Stimulated activated CD4-positive, alpha-beta T cell treated with anti-CD3 and anti-CD28 coated beads, Interleukin-4, amount 100 ng/mL, for 24 hours (primary cell): ENCODE data around the gene C11orf24.
A peak's percentile ranks its signal among the peaks of the same experiment; 100 is the strongest.
"Not testable (repeated sequence)": the region's sequence is repeated elsewhere in the genome, so short reads cannot be mapped to it uniquely, and the experiment has no call there.

ENCODE experiments used
- DNase-seq: peaks from one replicate; pipeline ENCODE4 v3.0.0-alpha.2; 2020

C11orf24 gene

DNA sequence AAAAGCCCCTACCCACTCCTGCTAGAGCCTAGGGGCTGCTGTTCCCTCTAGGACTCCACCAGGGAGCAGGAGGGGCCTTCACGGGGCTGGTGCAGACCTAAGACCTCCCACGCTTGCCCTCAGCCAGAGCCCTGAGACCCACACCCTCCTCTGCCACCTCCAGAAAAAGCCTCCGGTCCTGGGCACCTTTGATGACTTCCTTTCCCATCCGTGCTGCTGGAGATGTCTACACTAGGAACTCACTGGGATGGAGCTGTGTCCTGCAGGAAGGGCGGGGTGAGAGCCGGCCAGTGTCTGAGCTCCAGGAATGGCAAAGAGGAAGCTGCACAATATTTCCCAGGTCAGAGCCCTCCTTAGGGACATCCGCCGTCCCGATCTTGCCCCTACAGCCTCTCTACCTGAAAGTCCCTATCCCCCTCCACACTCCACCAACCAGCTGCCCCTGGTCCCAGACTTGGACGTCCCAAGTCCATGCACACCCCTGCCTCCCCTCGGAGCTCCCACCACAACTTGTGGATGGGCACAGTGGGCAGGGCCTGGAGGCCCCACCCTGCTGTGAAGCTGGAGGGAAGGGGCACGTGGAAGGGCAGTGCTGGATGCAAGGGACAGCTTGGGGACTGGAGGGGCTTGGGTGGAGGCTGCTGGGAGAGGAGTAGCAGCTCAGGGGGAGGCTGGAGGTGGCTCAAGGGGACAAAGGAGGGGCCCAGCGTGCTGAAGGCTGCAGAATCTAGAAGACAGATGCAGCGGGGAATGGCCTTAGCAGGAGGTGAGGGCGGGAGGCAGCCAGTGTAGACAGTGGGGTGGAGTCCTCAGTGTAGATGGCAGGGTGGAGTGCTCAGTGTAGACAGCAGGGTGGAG, 27.1 kb upstream of the C11orf24 start:
- DNase-seq, result no peak

DNA sequence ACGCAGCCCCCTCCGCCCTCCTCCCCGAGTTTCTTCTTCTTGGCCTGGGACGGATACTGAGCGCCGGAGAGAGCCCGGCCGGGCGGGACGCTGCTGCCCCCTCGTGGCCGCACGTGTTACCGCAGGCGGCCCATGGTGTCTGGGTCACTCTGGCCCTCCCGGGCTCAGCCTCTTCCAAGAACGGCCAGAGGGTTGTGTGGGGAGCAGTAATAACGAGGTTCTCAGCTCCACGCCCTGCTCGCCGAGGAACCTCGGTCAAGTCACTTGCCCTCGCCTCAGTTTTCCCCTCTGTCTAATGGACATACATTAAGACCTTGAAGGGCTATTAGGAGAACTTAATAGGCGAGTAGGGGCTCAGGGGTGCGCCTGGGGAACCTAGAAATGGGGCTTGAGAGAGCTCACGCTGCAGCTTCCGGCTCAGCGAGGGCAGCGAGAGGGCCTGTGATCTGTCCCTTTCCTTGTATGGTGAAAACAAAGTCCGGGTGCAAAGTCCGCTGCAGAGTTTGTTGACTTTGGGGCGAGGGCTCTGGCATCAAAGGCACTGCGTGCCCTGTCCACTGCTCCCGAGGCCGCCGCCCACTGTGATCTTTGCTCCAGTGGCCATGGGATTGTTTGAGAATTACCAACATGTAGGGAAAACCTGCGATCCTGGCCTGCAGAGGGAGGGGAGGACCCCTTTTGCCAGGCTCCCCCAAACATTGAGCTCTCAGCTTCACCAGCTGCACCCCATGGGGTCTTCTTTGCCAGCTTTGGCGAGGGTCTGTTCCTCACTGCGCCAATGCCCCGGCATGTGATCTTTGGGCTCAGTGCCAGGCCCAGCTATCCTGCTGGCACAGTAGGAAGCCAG, 26.3 kb upstream of the C11orf24 start:
- DNase-seq, result peak; percentile 71

DNA sequence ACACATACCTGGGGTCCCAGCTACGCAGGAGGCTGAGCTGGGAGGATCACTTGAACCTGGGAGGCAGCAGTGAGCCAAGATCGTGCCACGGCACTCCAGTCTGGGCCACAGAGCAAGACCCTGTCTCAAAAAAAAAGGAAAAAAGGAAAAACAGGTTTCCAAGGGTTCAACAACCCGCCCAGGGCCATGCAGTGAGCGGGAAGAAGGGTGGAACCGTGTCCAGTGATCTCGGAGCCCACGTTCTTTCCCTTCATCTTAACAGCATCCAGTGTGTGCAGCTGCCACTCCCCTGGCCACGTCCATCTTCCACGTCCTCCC, 25.7 kb upstream of the C11orf24 start:
- no peak for DNase-seq

DNA sequence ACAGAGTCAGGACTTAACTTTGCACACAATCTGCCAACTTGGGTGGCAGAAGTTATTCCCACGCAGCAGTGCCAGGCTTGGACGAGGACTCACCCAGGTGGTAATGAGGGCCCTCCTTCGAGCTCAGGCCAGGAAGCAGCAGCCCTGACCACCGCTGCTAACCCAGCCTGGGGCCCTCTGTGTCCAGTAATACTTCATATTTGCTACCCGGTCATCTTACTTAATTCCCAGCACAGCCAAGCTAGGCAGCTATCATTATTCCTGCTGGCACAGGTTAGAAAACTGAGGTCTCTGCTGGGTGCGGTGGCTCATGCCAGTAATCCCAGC, 25.2 kb upstream of the C11orf24 start:
- DNase-seq, result no peak

DNA sequence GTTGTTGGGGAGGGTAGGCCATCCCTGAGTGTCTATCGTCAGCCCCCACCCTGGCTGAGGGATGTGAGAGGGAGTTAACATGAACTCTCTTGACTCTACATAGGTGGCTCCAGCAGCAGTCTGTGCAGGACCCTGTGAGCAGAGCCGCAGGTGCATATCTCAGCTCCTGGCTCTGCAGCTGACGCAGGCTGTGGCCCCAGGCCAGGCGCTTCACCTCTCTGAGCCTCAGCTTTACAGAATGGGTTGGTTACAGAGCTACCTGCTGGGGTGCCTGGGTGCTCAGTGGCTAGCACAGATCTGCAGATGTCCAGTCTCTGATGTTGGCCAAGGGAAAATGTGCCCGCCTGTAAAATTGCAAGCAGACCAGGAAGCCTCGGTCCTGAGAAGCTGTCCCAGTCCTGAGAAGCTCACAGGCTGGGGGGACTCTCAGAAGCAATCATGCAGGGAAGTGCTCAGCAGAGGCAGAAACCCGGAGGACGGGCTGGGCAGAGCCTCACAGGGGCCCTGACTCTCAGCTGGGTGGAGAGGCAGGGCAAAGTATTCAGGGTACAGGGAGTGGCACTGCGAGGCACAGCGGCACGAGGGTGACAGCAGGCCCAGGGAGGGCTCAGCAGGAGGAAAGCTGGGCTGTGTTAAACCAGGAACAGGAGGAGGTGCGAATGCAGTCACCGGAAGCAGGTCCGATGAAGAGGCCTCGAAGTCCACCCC, 24.7 kb upstream of the C11orf24 start:
- no peak for DNase-seq

DNA sequence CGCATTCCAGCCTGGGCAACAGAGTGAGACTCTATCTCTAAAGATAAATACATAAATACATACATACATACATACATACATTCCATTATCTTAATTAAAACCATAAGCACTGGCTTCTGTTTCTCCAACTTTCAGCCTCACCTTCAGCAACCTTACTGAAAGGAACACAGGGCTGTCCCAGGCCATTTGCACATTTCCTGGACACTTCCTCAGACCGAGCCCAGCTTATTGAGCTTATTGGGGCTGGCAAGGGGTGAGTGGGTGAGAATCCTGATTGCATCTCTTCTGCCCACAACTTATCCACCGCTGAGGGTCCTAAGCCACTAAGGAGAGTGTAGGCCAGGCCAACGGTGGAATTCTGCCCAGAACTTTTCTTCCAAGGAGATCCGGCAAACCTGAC, 24.2 kb upstream of the C11orf24 start:
- DNase-seq, result no peak

DNA sequence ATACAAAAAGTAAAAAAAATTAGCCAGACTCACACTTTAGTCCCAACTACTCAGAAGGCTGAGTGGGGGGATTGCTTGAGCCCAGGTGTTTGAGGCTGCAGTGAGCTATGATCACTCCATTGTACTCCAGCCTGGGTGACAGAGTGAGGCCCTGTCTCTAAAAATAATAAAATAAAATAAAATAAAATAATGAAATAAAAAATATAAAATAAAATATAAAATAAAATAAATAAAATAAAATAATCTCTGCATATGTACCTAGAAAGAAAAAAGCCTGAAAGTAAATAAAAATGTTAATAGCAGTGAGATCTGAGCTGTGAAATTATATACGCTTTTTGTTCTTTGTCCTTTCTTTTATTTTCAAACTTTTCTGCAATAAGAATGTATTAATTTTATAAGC, 23.5 kb upstream of the C11orf24 start:
- no peak for DNase-seq

DNA sequence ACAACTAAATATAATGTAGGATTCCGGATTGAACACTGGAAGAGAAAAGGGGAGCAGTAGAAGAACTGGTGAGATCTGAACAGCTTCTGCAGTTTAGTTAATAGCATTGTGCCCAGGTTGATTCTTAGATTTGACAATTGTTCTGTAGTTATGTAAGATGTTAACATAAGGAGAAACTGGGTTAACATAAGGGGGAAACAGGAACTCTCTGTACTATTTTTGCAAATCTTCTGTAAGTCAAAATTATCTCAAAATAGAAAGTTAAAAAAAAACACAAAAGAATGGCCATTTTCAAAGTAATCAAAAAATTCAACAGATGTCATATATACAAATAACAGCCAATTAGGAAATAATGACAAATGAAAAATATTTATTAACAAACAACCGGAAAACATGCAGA, 21.9 kb upstream of the C11orf24 start:
- no peak for DNase-seq

DNA sequence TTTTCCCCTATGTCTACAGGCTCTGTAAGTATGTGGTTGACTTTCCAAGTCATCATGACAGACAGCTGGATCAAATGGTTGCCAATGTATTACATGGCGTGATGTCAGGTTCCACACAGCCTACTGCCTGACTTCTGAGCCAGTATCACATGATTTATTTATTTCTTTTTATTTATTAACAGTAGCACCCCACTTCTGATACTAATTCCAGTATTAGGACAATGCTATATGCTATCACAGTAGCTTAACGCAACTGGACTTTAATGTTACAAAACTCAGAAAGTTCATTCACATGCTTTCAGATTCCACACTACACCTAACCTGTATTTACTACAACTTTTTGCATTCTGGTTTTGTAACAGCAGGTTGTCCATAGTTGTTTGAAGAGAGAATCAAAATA, 17.7 kb upstream of the C11orf24 start:
- no peak for DNase-seq

DNA sequence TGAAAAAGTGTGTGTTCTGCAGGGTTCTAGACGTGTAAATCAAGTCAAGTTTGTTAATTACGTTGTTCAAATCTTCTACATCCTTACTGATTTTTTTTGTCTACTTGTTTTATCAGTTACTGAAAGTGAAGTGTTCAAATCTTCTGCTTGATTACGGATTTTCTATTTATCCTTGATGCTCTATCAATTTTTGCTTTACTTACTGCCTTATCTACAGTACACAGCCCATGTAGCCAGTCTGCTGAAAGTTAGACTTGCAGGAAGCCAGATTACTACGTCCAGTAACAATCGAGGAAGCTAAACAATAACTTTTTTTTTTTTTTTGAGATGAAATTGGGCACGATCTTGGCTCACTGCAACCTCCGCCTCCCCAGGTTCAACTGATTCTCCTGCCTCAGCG, 15.6 kb upstream of the C11orf24 start:
- no peak for DNase-seq

DNA sequence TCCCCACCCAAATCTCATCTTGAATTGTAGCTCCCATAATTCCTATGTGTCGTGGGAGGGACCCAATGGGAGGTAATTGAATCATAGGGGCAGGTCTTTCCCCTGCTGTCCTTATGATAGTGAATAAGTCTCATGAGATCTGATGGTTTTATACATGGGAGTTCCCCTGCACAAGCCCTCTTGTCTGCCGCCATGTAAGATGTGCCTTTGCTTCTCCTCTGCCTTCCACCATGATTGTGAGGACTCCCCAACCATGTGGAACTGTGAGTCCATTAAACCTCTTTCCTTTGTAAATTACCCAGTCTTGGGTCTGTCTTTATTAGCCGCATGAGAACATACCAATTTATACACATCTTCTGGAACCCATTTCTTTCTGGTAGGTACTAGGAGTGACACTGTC, 12.8 kb upstream of the C11orf24 start:
- not testable (repeated sequence) for DNase-seq

DNA sequence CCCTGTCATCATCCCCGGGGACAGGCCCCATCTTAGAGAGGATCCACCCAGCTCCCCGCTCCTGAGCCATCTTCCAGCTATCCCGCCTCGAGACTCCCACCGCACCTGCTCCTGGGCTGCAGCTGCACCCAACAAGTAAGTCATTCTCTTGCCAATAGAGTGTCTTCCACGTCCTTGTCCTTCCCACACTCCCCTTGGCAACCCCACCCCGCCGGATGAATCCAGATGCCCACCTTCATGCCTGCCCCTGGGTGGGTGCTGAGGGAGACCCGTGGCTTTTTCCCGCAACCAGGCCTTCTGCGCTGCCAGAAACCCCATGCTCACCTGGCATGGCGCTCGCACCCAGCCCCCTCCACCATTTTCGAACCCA, 11.1 kb upstream of the C11orf24 start:
- DNase-seq, result no peak

DNA sequence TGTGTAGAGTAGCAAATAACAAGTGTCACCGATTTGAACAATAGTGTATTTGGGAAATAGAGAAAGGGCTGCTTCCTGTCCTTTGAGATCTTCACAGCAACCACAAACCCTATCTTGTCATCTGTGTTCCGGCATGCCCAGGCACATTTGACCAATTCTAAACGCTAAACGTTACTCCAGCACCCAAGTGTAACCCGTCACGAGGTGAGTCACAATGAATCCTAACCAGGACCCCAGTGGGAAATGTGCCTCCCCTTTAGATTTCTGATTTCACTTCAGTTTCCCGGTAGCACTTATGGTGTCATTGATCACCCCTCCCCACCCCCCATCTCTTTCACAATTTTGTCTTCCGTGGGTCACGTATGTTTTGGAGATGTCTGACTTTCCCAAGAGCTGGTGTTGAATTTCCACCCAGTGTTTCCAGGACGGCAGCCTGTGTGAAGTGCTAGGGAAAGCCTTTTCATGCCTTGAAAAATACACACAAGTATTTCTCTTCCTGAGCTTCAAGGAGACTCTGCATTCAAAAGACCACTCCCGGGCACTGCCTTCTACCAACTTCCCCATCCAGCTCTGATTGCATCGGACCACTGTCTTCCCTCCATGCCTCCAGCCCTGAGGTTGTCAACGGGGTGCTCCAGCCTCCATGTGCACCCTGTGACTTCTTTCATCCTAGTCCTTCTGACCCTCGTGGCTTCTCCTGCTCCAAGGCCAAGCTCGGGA, 10.5 kb upstream of the C11orf24 start:
- peak; percentile 35 for DNase-seq

DNA sequence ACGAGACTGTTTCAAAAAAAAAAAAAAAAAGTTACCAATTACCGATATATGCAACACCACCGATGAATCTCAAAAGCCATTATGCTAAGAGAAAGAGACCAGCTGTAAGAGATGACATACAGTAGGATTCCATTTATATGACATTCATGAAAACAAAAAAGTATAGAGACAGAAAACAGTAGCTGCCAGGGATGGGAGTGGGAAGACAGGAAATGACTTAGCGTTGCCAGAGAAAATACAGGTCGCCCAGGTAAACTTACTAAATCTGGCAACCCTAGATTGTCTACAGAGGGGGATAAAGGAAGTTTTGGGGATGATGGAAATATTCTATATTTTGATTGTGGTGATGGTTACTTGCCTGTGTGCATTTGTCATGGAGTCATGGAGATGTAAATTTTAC, 7.9 kb upstream of the C11orf24 start:
- DNase-seq, result no peak

DNA sequence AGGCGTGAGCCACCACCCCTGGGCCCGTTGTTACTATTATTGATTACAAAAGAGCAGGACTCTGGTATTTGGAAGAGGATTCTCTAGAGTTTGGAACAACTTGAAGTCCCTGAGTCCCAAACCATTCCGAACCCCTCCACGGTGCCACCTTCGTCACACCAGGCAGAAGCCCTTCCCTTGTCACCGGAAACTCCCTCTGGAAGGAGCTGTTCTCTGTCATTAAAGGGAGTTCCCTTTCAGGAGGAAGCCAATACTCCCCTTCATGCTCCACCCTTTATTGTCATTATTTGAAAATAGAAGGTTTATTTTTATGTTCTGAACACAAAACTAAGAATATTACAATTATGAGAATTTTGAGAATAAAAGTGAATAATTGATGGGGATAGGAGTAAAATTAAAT, 5.1 kb upstream of the C11orf24 start:
- no peak for DNase-seq

DNA sequence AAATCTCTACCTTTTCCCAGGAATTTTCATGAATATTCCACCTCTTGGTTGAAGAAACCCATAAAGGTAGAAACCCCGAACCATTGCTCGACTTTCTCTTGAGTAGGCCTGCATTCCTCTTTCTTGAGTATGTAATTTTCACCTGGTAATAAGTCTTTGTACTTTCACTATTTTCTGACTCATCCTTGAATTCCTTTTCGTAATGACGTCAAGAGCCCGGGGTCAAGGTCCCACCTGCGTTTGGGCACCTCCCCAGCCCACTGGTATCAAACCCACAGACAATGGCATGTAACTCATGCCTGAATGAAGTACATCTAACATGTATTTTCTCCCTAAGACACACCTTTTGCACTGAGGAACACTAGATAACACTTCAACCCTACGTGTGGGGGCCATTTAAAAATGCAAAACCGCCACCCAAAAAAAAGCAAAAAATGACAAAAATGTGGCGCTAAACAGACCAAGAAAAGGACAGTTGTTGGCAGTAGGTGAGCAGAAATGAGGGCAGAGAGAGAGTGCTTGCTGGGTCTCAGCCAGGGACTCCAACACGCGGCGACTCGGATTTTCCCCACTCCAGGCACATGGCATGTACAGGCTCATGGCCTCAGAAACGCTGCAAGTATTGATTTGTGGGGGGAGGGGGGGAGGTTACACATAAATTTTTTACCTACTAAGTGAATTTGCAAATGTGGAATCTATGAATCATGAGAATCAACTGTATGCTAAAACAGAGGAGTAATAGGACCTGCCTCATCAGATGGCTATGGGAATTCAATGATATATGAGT, 4.1 kb upstream of the C11orf24 start:
- no peak for DNase-seq

DNA sequence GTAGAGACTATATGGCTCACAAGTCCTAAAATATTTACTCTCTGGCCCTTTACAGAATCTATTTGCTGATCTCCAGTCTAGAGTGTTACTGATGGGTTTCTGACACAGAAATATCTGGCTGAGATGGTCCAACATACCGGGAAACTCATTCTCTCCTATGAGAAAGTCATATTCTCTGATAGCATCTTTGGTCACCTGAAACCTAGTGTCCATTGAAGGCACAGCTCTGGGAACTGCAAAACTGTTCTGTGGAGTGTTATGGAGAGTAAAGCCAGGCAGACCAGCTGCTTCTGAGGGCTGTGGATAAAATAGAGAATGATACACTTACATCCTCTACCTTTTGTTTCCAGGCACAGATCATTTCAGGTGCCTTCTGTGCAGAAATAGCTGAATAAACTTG, 2.5 kb upstream of the C11orf24 start:
- no peak for DNase-seq

DNA sequence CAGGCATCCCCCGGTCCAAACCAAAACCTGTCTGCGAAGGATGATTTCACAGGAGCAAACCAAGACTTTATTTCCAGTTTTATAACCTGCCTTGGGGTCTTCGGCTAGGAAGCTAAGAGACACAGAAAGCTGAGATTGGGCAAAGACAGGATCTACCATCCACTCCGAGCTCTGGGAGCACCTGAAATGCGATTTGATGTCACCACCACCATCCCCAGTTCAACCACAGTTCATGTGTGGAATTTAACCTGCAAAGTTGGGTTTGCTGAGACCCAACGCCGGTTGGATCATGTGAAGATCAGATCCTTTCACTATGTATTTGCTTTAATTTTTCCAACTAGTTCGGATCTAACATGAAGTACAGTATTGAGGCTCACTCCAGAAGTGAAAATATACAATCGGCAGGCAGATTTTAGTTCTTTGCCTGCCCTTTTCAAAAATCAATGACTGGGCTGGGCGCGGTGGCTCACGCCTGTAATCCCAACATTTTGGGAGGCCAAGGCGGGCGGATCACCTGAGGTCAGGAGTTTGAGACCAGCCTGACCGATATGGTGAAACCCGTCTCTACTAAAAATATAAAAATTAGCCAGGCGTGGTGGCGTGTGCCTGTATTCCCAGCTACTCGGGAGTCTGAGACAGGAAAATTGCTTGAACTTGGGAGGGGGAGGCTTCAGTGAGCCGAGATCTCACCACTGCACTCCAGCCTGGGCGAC, 1.4 kb upstream of the C11orf24 start:
- no peak for DNase-seq

DNA sequence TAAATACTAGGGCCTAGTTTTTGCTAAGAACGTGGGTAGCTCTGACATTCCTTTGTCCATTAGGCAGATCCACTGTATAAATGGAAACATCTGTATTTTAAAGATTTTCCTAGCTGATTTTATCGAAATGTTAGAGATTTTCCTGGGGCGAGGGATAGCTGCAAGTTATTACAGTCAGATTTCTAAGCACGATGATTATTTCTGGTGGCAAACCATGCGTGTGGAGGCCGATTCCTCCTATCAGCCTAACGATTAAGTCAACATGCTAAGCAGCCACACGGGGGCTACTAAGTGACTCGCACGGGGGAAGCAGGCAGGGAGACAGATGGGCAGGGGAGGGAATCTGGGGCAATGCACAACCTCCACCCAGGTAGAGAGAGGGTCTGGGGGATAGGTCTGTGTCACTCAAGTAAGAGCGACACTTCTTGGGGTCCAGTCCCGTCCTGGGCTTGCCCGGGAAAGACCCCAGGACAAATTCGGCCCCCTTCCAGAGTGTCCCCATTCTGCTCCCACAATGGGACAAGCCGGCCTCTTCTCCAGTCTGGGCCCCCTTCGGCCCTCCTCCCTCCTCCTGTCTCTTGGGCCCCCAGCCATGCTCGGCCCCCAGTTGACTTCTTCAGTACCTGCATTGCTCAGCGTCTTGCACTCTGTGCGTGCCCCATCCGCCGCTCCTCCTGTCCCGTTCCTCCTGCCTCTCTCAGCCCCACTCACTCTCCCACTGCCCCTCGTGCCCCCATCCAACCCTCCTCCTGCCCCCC, 571 bp downstream of the C11orf24 start:
- DNase-seq, result peak; percentile 64

DNA sequence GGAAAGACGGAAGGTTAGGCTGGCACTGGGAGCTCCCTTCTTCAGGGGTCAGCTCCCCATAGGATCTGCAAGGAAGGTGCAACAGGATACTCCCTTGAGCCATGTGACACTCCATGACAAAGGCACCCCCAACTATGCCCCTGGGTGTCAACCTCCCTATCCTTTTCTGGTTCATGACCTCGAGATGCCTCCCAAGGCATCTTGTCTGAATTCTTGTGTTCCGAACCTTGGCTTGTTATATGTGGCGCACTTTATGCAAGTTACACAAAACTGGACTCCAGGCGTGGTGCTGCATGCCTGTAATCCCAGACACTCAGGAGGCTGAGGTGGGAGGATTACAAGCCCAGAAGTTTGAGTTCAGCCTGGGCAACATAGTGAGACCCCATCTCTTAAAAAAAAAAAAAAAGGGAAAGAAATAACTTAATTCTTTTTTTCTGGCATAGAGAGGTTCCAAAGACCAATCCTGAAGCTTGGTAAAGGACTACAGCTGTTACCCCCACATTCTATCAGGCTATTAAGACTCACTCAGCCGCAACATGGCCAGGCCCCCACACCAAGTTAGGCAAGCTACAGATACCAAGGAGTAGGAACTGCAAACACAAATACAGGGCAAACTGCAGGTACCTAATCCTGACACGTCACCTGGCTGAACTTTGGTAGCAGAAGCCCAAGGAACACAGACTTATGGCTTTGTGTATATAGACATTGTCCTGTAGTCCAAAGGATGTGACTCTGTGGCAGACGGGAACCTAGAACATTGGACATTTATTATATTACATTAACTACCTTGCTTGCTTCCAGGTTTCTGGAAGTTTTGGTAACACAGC, 1.4 kb downstream of the C11orf24 start:
- DNase-seq, result no peak
